Activated CD8-positive, alpha-beta memory T cell treated with anti-CD3 and anti-CD28 coated beads for 1 hour (primary cell): ENCODE measurements around the gene TRAF2.

Experiments
- DNase-seq, 2 donors: peaks; one replicate each; pipeline ENCODE4 v3.0.0-alpha.2; 2020; ENCODE audit warnings: low read depth in 1 of 2; ENCODE audit errors: extremely low read depth in 1 of 2

The TRAF2 gene

GRCh38 chr9:136958898-136959850, 72.9 kb downstream of the TRAF2 start:
- no peak for DNase-seq

GRCh38 chr9:136960212-136960937, 74.1 kb downstream of the TRAF2 start:
- no peak for DNase-seq

- DNase-seq, result no peak
Measured at GRCh38 chr9:136960938-136961275, 74.6 kb downstream of the TRAF2 start.

GRCh38 chr9:136961279-136962065, 75.2 kb downstream of the TRAF2 start:
- DNase-seq, result no peak

GRCh38 chr9:136962163-136962562, 75.8 kb downstream of the TRAF2 start:
- DNase-seq, result no peak

- DNase-seq, result no peak
Measured at GRCh38 chr9:136962701-136963248, 76.5 kb downstream of the TRAF2 start.

GRCh38 chr9:136963341-136963740, 77.0 kb downstream of the TRAF2 start:
- no peak for DNase-seq

- no peak for DNase-seq
Measured at GRCh38 chr9:136963751-136964150, 77.4 kb downstream of the TRAF2 start.

GRCh38 chr9:136964171-136964689, 77.9 kb downstream of the TRAF2 start:
- no peak for DNase-seq

DNA sequence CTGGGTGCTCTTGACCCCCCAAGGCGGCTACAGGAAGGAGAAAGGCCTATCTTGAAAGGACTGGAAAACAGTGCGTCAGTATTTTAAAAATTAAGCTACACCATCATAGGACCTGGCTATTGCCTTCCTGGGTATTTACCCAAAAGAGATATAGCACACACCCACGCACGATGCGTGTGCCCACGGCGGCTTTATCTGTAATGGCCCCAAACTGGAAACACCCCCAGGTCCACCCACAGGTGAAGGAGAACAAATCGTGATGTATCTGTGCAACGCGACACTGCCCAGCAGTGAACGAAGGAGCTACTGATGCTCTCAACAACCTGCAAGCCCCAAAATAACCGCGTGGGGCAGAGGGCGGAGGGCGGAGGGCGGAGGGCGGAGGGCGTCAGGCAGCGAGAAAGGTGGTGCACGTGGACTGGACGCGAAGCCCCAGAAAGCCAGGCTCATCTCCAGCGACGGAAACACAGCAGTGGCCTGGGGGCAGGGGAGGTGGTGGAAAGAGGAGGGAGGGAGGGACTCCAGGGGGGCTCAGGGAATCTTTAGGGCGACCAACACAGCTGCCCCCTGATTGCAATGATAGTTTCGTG, 78.6 kb downstream of the TRAF2 start:
- DNase-seq, result no peak

- no peak for DNase-seq
Measured at GRCh38 chr9:136965771-136966484, 79.6 kb downstream of the TRAF2 start.

- DNase-seq, result no peak
Measured at GRCh38 chr9:136968333-136969127, 82.2 kb downstream of the TRAF2 start.

DNA sequence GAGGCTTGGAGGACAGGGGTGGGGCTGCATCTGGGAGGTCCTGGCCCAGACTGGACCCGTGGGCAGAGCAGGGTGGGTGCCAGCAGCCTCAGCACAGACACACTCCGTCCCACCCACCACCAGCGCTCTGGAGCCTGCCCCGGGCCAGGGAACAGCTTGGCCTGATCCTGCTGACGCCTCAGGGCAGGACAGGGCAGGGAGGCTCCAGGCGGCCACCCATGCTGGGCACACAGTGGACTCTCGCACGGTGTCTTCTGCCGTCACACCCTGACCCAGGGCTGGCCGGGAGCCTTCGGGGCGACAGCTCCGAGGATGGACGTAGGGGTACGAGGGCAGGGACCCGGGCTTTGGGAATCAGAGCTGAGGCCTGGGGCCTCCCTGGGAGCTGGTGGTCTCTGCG, 82.8 kb downstream of the TRAF2 start:
- no peak for DNase-seq

DNA sequence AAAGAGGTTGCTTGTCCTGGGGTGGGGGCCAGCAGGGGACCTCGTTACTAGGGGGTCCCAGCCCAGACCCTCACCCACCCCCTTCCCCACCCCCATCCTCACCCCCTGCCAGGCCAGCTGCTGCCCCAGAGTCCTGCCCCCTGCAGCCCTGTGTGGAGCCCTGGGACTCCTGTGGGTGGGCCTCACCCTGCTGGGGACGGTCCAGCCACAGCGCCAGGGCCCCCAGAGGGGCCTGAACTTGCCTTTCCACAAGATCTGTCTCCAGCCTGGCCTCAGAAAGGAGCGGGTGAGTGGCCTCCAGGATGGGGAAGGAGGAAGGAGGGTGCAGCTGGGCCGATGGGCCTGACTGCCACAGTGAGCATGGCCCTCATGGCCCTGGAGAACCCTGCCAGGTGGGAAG, 83.5 kb downstream of the TRAF2 start:
- no peak for DNase-seq

- DNase-seq, result no peak
Measured at GRCh38 chr9:136970361-136970760, 84.0 kb downstream of the TRAF2 start.

- DNase-seq, result no peak
Measured at GRCh38 chr9:136971746-136972145, 85.4 kb downstream of the TRAF2 start.

DNA sequence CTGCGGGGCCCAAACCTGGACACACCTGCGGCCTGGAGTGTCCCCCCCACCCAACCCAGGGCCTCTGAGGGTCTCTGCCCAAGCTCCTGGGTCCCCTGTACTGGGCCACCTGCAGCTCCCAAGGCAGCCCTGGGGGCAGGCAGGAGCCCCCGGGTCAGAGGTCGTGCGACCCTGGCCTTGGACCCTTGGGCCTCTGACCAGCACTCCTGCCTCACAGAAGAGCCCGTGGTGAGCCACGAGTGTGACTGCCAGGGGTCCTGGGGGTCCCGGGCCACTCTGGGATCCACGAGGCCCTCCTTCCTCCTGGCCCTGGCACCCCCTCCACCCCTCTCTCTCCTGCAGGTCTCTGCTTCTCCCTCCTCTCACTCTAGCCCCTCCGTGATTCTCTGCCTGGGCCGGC, 86.0 kb downstream of the TRAF2 start:
- no peak for DNase-seq

DNA sequence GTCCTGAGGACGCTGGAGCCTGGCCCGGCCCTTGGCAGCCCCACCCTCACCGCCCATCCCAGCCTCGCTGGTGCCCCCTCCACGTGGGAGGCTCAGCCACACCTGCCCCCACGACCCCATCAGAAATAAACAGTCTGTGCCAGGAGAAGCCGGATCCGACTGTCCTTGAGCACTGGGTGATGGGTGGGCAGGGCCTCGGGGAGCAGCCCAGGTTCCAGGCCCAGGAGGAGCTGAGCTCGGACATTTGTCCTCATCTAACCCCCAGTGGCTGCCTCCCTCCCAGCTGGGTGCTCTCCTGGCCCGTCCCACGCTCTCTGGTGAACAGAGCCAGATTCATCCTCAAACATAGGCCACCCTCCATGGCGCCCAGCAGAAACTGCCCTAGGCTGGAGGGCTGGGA, 86.4 kb downstream of the TRAF2 start:
- DNase-seq, result no peak
